Panc1 (cell line): ENCODE measurements around the gene LHX3.

Experiments used
- CTCF ChIP-seq: fragments of 450-650 bp; IDR thresholded peaks from 2 replicates; pipeline ENCODE4 v1.5.1; 2017; ENCODE audit warnings: mild to moderate bottlenecking
- POLR2AphosphoS5 ChIP-seq: IDR thresholded peaks from 2 replicates; pipeline ENCODE4 v1.6.1; 2012; ENCODE audit warnings: mild to moderate bottlenecking, low read depth, low read length, moderate library complexity
- REST ChIP-seq, 2 experiments: IDR thresholded peaks; 2 replicates each; pipeline ENCODE4 v1.6.1; 2011 to 2012; ENCODE audit warnings: low read depth in 2 of 2, control low read depth in 1 of 2, low read length in 1 of 2, mild to moderate bottlenecking in 1 of 2, moderate library complexity in 1 of 2; ENCODE audit not compliant: insufficient read depth in 1 of 2

- TF ChIP-seq CTCF (no peak), REST (IDR thresholded peaks at IDR 0.05; ENCODE audit: insufficient read depth in 1 of 2, low read depth in 2 of 2, low read length in 1 of 2) (no peak), POLR2AphosphoS5 (no peak)
Observed at GRCh38 chr9:136207616-136208015, 2.7 kb upstream of the LHX3 start.
